K562 (cell line): Measurements from ENCODE around the gene MANEAL. TPM values are rescaled to one million over a fixed set of nuclear protein-coding genes. Genes with fewer than 3 reads are reported as not detected.

Source experiments
- ATAC-seq: fragments of 200-7000 bp; cut with Tn5 transposase; 3 replicates; pipeline ENCODE4 v1.9.1; 2020; ENCODE audit warnings: moderate library complexity
- BruUV-seq: library from RNA; stranded (reverse); fragments of 400-500 nt; replicated peaks from 2 replicates; lab custom pipeline; 2021; lab: Mats Ljungman, UMichigan
- CTCF ChIA-PET: fragments of 300-600 bp; formaldehyde crosslinking; extraction: SDS; loops from one replicate; lab custom pipeline; 2021; ENCODE audit warnings: low intra/inter-chr PET ratio; lab: Yijun Ruan, JAX
- POLR2A ChIA-PET: fragments of 300-600, 350-650 bp; sonication (Branson Sonifier 250); formaldehyde crosslinking; extraction: SDS; loops from one replicate; lab custom pipeline; 2021; ENCODE audit warnings: antibody characterized with exemption, inconsistent platforms; lab: Yijun Ruan, JAX
- DNase-seq, 4 experiments: peaks; one replicate each; pipeline versions ENCODE4 v3.0.0 to v3.0.0-alpha.2; 2011 to 2018; ENCODE audit warnings: low spot score in 3 of 4, mixed read lengths in 3 of 4; ENCODE audit errors: extremely low read depth in 1 of 4
- FAIRE-seq: peaks from 2 replicates; lab custom pipeline; 2011; peaks lifted over from hg19 to GRCh38; lab: Jason Lieb, UNC
- H2AFZ ChIP-seq: 2 replicates; pipeline ENCODE4 v1.6.0; 2011; ENCODE audit warnings: low read depth, low read length, control low read depth, inconsistent platforms
- H3K27ac ChIP-seq: fragments of 200-600 bp; 3 replicates; pipeline ENCODE4 v1.8.0; 2011; ENCODE audit warnings: low read depth, mild to moderate bottlenecking, control low read depth, inconsistent platforms, low read length, moderate library complexity, mixed read lengths; ENCODE audit errors: extremely low read depth
- H3K27me3 ChIP-seq, 2 experiments: fragments of 300-600 bp in 1 of 2; 2 replicates in 1 of 2; 3 replicates in 1 of 2; pipeline versions ENCODE4 v1.6.0 to v1.8.0; 2011; ENCODE audit warnings: inconsistent platforms in 2 of 2, low read length in 2 of 2, mild to moderate bottlenecking in 1 of 2, mixed read lengths in 1 of 2, moderate library complexity in 1 of 2; ENCODE audit not compliant: control insufficient read depth in 2 of 2, insufficient read depth in 2 of 2
- H3K36me3 ChIP-seq: fragments of 300-600 bp; 3 replicates; pipeline ENCODE4 v1.8.0; 2011; ENCODE audit warnings: mild to moderate bottlenecking, low read length, inconsistent platforms; ENCODE audit not compliant: control insufficient read depth, insufficient read depth
- H3K4me1 ChIP-seq, 2 experiments: fragments of 200-600 bp in 1 of 2; replicated peaks in 1 of 2; 2 replicates in 1 of 2; 3 replicates in 1 of 2; pipeline versions ENCODE4 v1.5.1 to v1.8.0; 2011; ENCODE audit warnings: inconsistent platforms in 2 of 2, low read length in 2 of 2, mild to moderate bottlenecking in 1 of 2, mixed read lengths in 1 of 2, moderate library complexity in 1 of 2; ENCODE audit not compliant: control insufficient read depth in 2 of 2, insufficient read depth in 2 of 2
- H3K4me2 ChIP-seq: 2 replicates; pipeline ENCODE4 v1.6.1; 2011; ENCODE audit warnings: low read length, control low read depth, inconsistent platforms, mixed read lengths; ENCODE audit not compliant: insufficient read depth
- H3K4me3 ChIP-seq: fragments of 200-600 bp; sonication (generic), shearing (Covaris generic); 2 replicates; pipeline ENCODE4 v1.5.1; 2016; ENCODE audit warnings: control low read depth, inconsistent platforms
- H3K79me2 ChIP-seq: fragments of 200-600 bp; 3 replicates; pipeline ENCODE4 v1.8.0; 2011; ENCODE audit warnings: low read length, inconsistent platforms; ENCODE audit not compliant: control insufficient read depth, insufficient read depth
- H3K9ac ChIP-seq, 2 experiments: 2 replicates each; pipeline versions ENCODE4 v1.6.0 to v1.6.1; 2011; ENCODE audit warnings: low read depth in 2 of 2, low read length in 2 of 2, control low read depth in 1 of 2, inconsistent platforms in 1 of 2, mild to moderate bottlenecking in 1 of 2, mixed read lengths in 1 of 2; ENCODE audit not compliant: insufficient read depth in 1 of 2
- H3K9me1 ChIP-seq: one replicate; pipeline ENCODE4 v1.6.0; 2011; ENCODE audit warnings: inconsistent platforms, mild to moderate bottlenecking, low read length, moderate library complexity; ENCODE audit not compliant: control insufficient read depth, insufficient read depth
- H3K9me3 ChIP-seq: replicated peaks from 2 replicates; pipeline ENCODE4 v1.5.1; 2011; ENCODE audit warnings: low read depth, low read length, inconsistent platforms; ENCODE audit not compliant: control insufficient read depth, insufficient read depth
- H4K20me1 ChIP-seq: replicated peaks from 2 replicates; pipeline ENCODE4 v1.6.1; 2011; ENCODE audit warnings: low read length, inconsistent platforms, mixed read lengths; ENCODE audit not compliant: control insufficient read depth, insufficient read depth
- ARID2 ChIP-seq: fragments of 450-650 bp; IDR thresholded peaks from 2 replicates; pipeline ENCODE4 v1.6.1; 2017; ENCODE audit warnings: antibody characterized with exemption, mild to moderate bottlenecking
- BACH1 ChIP-seq: fragments of 200-800 bp; sonication (Bioruptor generic); IDR thresholded peaks from 2 replicates; pipeline ENCODE4 v1.6.1; 2016; ENCODE audit warnings: missing genetic modification characterization, missing compliant biosample characterization
- CBFA2T3 ChIP-seq: fragments of 450-650 bp; IDR thresholded peaks from 2 replicates; pipeline ENCODE4 v1.6.1; 2017
- DPF2 ChIP-seq: fragments of 450-650 bp; IDR thresholded peaks from 2 replicates; pipeline ENCODE4 v1.6.1; 2016
- EGR1 ChIP-seq: fragments of 450-650 bp; conservative IDR thresholded peaks from 2 replicates; pipeline ENCODE4 v1.6.1; 2017; ENCODE audit warnings: mild to moderate bottlenecking
- EP400 ChIP-seq: fragments of 450-650 bp; IDR thresholded peaks from 2 replicates; pipeline ENCODE4 v1.6.1; 2017; ENCODE audit warnings: antibody characterized with exemption, mild to moderate bottlenecking, moderate library complexity
- ETS2 ChIP-seq: IDR thresholded peaks from 2 replicates; pipeline ENCODE4 v1.6.1; 2016; ENCODE audit warnings: borderline replicate concordance, missing genetic modification characterization, mild to moderate bottlenecking, moderate library complexity, missing compliant biosample characterization; ENCODE audit not compliant: poor library complexity, severe bottlenecking
- HNRNPUL1 ChIP-seq: fragments of 200-400 bp; formaldehyde crosslinking; IDR thresholded peaks from 2 replicates; pipeline ENCODE4 v1.6.1; 2017; ENCODE audit warnings: low read length
- NFIX ChIP-seq: fragments of 250-450 bp; sonication (Bioruptor Pico); IDR thresholded peaks from 2 replicates; pipeline ENCODE4 v1.4.0; 2020; ENCODE audit warnings: low read depth, mild to moderate bottlenecking, moderate library complexity
- THRAP3 ChIP-seq: fragments of 450-650 bp; IDR thresholded peaks from 2 replicates; pipeline ENCODE4 v1.6.1; 2016; ENCODE audit warnings: mild to moderate bottlenecking, inconsistent platforms, borderline replicate concordance
- TRIM28 ChIP-seq: fragments of 450-650 bp; IDR thresholded peaks from 2 replicates; pipeline ENCODE4 v1.6.1; 2017
- XRCC4 ChIP-seq: IDR thresholded peaks from one replicate; pipeline ENCODE4 v1.6.1; 2011; ENCODE audit not compliant: insufficient read depth, insufficient read length; ENCODE audit errors: extremely low read depth
- WGBS: fragments of 100-300 bp; shearing (Covaris generic); methylation state at CpG from one replicate; pipeline ENCODE4 v1.1.6; 2016; ENCODE audit warnings: low coverage, mixed read lengths; ENCODE audit not compliant: insufficient coverage; ENCODE audit errors: missing lambda C conversion rate; 5-methylcytosine and 5-hydroxymethylcytosine counted together
- in situ Hi-C: fragments of 300-500 bp; cut with MboI; formaldehyde crosslinking; loops from 4 replicates; pipeline ENCODE4 v1.15.0; 2018; ENCODE audit warnings: inconsistent platforms, mixed read lengths
- intact Hi-C: fragments of 100-400 bp; cut with micrococcal nuclease; formaldehyde crosslinking; loops from 2 replicates; pipeline ENCODE4 v1.14.2; 2022
- polyA plus RNA-seq, 8 experiments: library from polyadenylated mRNA; depleted of rRNA in 4 of 8; stranded (reverse) in 5 of 8; unstranded in 3 of 8; fragments of >200 nt; fragmentation: Nextera tagmentation in 2 of 8; fragmentation: Illumina TruSeq in 1 of 8; extraction: Ambion mirVana in 2 of 8; extraction: Trizol in 1 of 8; gene quantifications; 2 replicates each; pipeline versions ENCODE4 v1.2.1 to v1.2.3, GENCODE V29; 2011 to 2014; ENCODE audit warnings: inconsistent platforms in 1 of 8, missing spikeins in 1 of 8
- total RNA-seq, 7 experiments: library from RNA; depleted of rRNA in 6 of 7; stranded (reverse); fragments of >200 nt in 6 of 7; fragmentation: Illumina TruSeq in 2 of 7; extraction: Trizol in 2 of 7; gene quantifications; 2 replicates each; pipeline versions ENCODE4 v1.2.1 to v1.2.3, GENCODE V29; 2011 to 2021; ENCODE audit warnings: low replicate concordance in 1 of 7
- TF ChIP-seq, protein P1 (sequence below), 2 experiments: fragments of 150-350 bp in 1 of 2; IDR thresholded peaks; 2 replicates each; pipeline ENCODE4 v1.6.1; 2012 to 2016; ENCODE audit warnings: low read depth in 2 of 2, low read length in 2 of 2, mild to moderate bottlenecking in 1 of 2, moderate library complexity in 1 of 2
- TF ChIP-seq, protein P2 (sequence below), 2 experiments: fragments of 450-650 bp in 1 of 2; sonication (generic) in 1 of 2; formaldehyde crosslinking in 1 of 2; IDR thresholded peaks in 1 of 2; conservative IDR thresholded peaks in 1 of 2; 2 replicates each; pipeline versions ENCODE4 v1.6.1 to v1.8.1; 2016 to 2023; ENCODE audit warnings: mild to moderate bottlenecking in 2 of 2, moderate library complexity in 2 of 2, inconsistent platforms in 1 of 2, missing genetic modification reagents in 1 of 2
- TF ChIP-seq, protein P3 (sequence below): fragments of 450-650 bp; IDR thresholded peaks from 2 replicates; pipeline ENCODE4 v1.6.1; 2017; ENCODE audit warnings: antibody characterized with exemption
- TF ChIP-seq, protein P4 (sequence below): fragments of 450-650 bp; formaldehyde crosslinking; IDR thresholded peaks from 2 replicates; pipeline ENCODE4 v1.4.0; 2020; ENCODE audit warnings: mild to moderate bottlenecking, moderate library complexity

MANEAL gene
- total and polyA plus RNA-seq, 9 of the 15 experiments (the other 6 are each of a cell fraction or from before 2014, with no cell fraction given): 0.37 to 3.2 (median 1.2) TPM

DNA sequence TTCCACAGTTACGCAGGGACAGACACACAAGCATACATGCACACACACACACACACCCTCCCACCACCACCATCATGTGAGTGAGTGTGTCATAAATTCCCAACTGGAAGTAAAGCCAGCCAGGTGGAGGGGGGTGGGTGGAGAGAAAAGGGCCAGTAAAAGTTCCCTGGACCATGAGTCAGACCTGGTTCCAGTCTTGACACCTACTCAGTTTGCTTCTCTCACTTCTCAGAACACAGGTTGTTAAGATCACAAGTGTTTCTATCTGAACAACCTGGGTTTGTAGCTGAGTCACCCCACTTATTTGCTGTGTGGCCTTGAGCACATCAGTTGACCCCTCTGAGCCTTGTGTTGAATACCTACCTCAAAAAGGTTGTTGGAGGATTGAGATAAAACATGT lies 38.4 kb upstream of the MANEAL start:
- no peak overlapping the region for H3K9ac ChIP-seq
- FAIRE-seq (peak; percentile 72), DNase-seq (no peak), ATAC-seq (no peak)
- H3K79me2 ChIP-seq: no peaks in the 10 kb centered on the region
- H2AFZ ChIP-seq: no peak overlapping the region
- no peak overlapping the region for H3K27ac ChIP-seq
- no peak overlapping the region for H3K4me2 ChIP-seq
- no peaks in the 10 kb centered on the region for H3K9me1 ChIP-seq
- H3K4me1 ChIP-seq: peaks cover under 1 to 12% of the 10 kb centered on the region in 2 experiments; a peak in 3 of 5 replicates
- ChIA-PET POLR2A (interaction anchor here (0.6 to 0.9 kb wide), 3 partner anchors 11 to 65 kb away, joined by 3 to 4 read pairs (median 3); a partner anchor contains a TSS), CTCF (no interaction called here)
- no peaks in the 10 kb centered on the region for H3K36me3 ChIP-seq
- peaks cover 19 to 33% of the 10 kb centered on the region in 2 experiments for H3K27me3 ChIP-seq
- in situ Hi-C loops: no loop called here
- peaks cover 5% of the 10 kb centered on the region; the same call in 1 of the 2 replicates for H4K20me1 ChIP-seq
- H3K4me3 ChIP-seq: no peak overlapping the region
- H3K9me3 ChIP-seq: no peaks in the 10 kb centered on the region
- WGBS: 0% methylated on average over 1 of the region's 1 CpG
- intact Hi-C loops: no loop called here
- no TSS peak for BruUV-seq
- 0 out of 2 replicates have a peak, but pooled peaks have one; percentile 14 for TF ChIP-seq EGR1
- TF ChIP-seq, protein P1, sequence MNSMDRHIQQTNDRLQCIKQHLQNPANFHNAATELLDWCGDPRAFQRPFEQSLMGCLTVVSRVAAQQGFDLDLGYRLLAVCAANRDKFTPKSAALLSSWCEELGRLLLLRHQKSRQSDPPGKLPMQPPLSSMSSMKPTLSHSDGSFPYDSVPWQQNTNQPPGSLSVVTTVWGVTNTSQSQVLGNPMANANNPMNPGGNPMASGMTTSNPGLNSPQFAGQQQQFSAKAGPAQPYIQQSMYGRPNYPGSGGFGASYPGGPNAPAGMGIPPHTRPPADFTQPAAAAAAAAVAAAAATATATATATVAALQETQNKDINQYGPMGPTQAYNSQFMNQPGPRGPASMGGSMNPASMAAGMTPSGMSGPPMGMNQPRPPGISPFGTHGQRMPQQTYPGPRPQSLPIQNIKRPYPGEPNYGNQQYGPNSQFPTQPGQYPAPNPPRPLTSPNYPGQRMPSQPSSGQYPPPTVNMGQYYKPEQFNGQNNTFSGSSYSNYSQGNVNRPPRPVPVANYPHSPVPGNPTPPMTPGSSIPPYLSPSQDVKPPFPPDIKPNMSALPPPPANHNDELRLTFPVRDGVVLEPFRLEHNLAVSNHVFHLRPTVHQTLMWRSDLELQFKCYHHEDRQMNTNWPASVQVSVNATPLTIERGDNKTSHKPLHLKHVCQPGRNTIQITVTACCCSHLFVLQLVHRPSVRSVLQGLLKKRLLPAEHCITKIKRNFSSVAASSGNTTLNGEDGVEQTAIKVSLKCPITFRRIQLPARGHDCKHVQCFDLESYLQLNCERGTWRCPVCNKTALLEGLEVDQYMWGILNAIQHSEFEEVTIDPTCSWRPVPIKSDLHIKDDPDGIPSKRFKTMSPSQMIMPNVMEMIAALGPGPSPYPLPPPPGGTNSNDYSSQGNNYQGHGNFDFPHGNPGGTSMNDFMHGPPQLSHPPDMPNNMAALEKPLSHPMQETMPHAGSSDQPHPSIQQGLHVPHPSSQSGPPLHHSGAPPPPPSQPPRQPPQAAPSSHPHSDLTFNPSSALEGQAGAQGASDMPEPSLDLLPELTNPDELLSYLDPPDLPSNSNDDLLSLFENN (IDR thresholded peaks at IDR 0.05; ENCODE audit: low read depth in 2 of 2, low read length in 2 of 2): no peak
- TF ChIP-seq BACH1 (tag): no peak
- peak; percentile 29; the same call in 1 of the 2 replicates for TF ChIP-seq CBFA2T3
- TF ChIP-seq ETS2 (tag): no peak
- TF ChIP-seq ARID2: no peak
- TF ChIP-seq XRCC4: no peak
- TF ChIP-seq TRIM28: no peak
- TF ChIP-seq HNRNPUL1: no peak
- TF ChIP-seq DPF2: no peak
- no peak for TF ChIP-seq THRAP3
- TF ChIP-seq, protein P2, sequence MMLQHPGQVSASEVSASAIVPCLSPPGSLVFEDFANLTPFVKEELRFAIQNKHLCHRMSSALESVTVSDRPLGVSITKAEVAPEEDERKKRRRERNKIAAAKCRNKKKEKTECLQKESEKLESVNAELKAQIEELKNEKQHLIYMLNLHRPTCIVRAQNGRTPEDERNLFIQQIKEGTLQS (IDR thresholded peaks at IDR 0.05): no peak
- TF ChIP-seq, protein P2 (CRISPR knock-in tag; conservative IDR thresholded peaks at IDR 0.05): no peak
- TF ChIP-seq, protein P3, sequence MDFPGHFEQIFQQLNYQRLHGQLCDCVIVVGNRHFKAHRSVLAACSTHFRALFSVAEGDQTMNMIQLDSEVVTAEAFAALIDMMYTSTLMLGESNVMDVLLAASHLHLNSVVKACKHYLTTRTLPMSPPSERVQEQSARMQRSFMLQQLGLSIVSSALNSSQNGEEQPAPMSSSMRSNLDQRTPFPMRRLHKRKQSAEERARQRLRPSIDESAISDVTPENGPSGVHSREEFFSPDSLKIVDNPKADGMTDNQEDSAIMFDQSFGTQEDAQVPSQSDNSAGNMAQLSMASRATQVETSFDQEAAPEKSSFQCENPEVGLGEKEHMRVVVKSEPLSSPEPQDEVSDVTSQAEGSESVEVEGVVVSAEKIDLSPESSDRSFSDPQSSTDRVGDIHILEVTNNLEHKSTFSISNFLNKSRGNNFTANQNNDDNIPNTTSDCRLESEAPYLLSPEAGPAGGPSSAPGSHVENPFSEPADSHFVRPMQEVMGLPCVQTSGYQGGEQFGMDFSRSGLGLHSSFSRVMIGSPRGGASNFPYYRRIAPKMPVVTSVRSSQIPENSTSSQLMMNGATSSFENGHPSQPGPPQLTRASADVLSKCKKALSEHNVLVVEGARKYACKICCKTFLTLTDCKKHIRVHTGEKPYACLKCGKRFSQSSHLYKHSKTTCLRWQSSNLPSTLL: no peak
- TF ChIP-seq, protein P4, sequence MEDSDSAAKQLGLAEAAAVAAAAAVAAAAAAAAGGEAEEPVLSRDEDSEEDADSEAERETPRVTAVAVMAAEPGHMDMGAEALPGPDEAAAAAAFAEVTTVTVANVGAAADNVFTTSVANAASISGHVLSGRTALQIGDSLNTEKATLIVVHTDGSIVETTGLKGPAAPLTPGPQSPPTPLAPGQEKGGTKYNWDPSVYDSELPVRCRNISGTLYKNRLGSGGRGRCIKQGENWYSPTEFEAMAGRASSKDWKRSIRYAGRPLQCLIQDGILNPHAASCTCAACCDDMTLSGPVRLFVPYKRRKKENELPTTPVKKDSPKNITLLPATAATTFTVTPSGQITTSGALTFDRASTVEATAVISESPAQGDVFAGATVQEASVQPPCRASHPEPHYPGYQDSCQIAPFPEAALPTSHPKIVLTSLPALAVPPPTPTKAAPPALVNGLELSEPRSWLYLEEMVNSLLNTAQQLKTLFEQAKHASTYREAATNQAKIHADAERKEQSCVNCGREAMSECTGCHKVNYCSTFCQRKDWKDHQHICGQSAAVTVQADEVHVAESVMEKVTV: no peak
- no peak for TF ChIP-seq NFIX (CRISPR knock-in tag)
- no peak for TF ChIP-seq EP400
